Measurements from ENCODE around the gene CCDC160. TPM values are rescaled to one million over a fixed set of nuclear protein-coding genes. Genes with fewer than 3 reads are reported as not detected.
"Not testable (repeated sequence)": the region's sequence is repeated elsewhere in the genome, so short reads cannot be mapped to it uniquely, and the experiment has no call there.

The CCDC160 gene
- total and polyA plus RNA-seq, 8 donors = 0.50 to 3.2 (median 2.4) TPM

GRCh38 chrX:134251241-134251640 is 14.3 kb downstream of the CCDC160 start:
- DNase-seq (no peak), ATAC-seq (no peak)
- Histone ChIP-seq H3K4me1 (no peaks in the 10 kb centered on the region), H3K4me3 (no peak overlapping the region), H3K27me3 (no peaks in the 10 kb centered on the region), H3K36me3 (no peaks in the 10 kb centered on the region), H3K27ac (no peak overlapping the region), H3K9me3 (no peaks in the 10 kb centered on the region)
- TF ChIP-seq, protein P1, sequence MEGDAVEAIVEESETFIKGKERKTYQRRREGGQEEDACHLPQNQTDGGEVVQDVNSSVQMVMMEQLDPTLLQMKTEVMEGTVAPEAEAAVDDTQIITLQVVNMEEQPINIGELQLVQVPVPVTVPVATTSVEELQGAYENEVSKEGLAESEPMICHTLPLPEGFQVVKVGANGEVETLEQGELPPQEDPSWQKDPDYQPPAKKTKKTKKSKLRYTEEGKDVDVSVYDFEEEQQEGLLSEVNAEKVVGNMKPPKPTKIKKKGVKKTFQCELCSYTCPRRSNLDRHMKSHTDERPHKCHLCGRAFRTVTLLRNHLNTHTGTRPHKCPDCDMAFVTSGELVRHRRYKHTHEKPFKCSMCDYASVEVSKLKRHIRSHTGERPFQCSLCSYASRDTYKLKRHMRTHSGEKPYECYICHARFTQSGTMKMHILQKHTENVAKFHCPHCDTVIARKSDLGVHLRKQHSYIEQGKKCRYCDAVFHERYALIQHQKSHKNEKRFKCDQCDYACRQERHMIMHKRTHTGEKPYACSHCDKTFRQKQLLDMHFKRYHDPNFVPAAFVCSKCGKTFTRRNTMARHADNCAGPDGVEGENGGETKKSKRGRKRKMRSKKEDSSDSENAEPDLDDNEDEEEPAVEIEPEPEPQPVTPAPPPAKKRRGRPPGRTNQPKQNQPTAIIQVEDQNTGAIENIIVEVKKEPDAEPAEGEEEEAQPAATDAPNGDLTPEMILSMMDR (IDR thresholded peaks at IDR 0.05) = no peak
- intact Hi-C loops (cut with DNase I) = no loop called here

GRCh38 chrX:134254511-134254910 is 17.5 kb downstream of the CCDC160 start:
- Histone ChIP-seq H3K4me3 (no peak overlapping the region), H3K4me1 (no peaks in the 10 kb centered on the region), H3K9me3 (no peaks in the 10 kb centered on the region), H3K27me3 (no peaks in the 10 kb centered on the region), H3K27ac (no peak overlapping the region), H3K36me3 (no peaks in the 10 kb centered on the region)
- no peak for DNase-seq
- intact Hi-C loops (cut with DNase I) = no loop called here
- TF ChIP-seq, protein P1 (IDR thresholded peaks at IDR 0.05) = no peak
- ATAC-seq = no peak

- H3K27me3 ChIP-seq = no peaks in the 10 kb centered on the region
- H3K4me1 ChIP-seq = no peaks in the 10 kb centered on the region
- intact Hi-C loops (cut with DNase I) = no loop called here
- no peaks in the 10 kb centered on the region for H3K36me3 ChIP-seq
- TF ChIP-seq, protein P1 (IDR thresholded peaks at IDR 0.05) = no peak
- no peak overlapping the region for H3K4me3 ChIP-seq
- ATAC-seq = no peak
- H3K27ac ChIP-seq = no peak overlapping the region
- DNase-seq = no peak
- no peaks in the 10 kb centered on the region for H3K9me3 ChIP-seq
These were observed 18.6 kb downstream of the CCDC160 start for GRCh38 chrX:134255555-134255954.

- Histone ChIP-seq H3K9me3 (no peaks in the 10 kb centered on the region), H3K27me3 (no peaks in the 10 kb centered on the region), H3K4me1 (no peaks in the 10 kb centered on the region), H3K36me3 (no peaks in the 10 kb centered on the region), H3K27ac (no peak overlapping the region), H3K4me3 (no peak overlapping the region)
- DNase-seq (no peak), ATAC-seq (no peak)
- intact Hi-C loops (cut with DNase I) = no loop called here
- TF ChIP-seq, protein P1 (IDR thresholded peaks at IDR 0.05) = no peak
These were observed 19.7 kb downstream of the CCDC160 start for GRCh38 chrX:134256684-134257083.

- no peak overlapping the region for H3K4me3 ChIP-seq
- ATAC-seq (no peak), DNase-seq (no peak)
- TF ChIP-seq, protein P1 (IDR thresholded peaks at IDR 0.05) = no peak
- H3K27ac ChIP-seq = no peak overlapping the region
- H3K36me3 ChIP-seq = no peaks in the 10 kb centered on the region
- no peaks in the 10 kb centered on the region for H3K27me3 ChIP-seq
- no peaks in the 10 kb centered on the region for H3K4me1 ChIP-seq
- intact Hi-C loops (cut with DNase I) = no loop called here
- H3K9me3 ChIP-seq = no peaks in the 10 kb centered on the region
These were observed 21.2 kb downstream of the CCDC160 start for GRCh38 chrX:134258202-134258601.

DNA sequence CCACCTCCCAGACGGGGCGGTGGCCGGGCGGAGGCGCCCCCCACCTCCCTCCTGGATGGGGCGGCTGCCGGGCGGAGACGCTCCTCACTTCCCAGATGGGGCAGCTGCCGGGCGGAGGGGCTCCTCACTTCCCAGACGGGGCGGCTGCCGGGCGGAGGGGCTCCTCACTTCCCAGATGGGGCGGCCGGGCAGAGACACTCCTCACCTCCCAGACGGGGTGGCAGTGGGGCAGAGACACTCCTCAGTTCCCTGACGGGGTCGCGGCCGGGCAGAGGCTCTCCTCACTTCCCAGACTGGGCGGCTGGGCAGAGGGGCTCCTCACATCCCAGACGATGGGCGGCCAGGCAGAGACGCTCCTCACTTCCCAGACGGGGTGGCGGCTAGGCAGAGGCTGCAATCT is 49.0 kb downstream of the CCDC160 start:
- H3K27ac ChIP-seq; ATAC-seq; H3K4me3 ChIP-seq; H3K36me3 ChIP-seq; H3K9me3 ChIP-seq; H3K27me3 ChIP-seq; H3K4me1 ChIP-seq; intact Hi-C loops (cut with DNase I); DNase-seq: not testable (repeated sequence)

Measured in left lung (tissue), 10 donors.